Activated CD4-positive, alpha-beta T cell treated with anti-CD3 and anti-CD28 coated beads, Interleukin-2, amount 50 U/mL, for 16 hours (primary cell): ENCODE data around the gene A4GNT.
"Not testable (repeated sequence)": the region's sequence is repeated elsewhere in the genome, so short reads cannot be mapped to it uniquely, and the experiment has no call there.

Experiments
- DNase-seq: peaks from one replicate; pipeline ENCODE4 v3.0.0-alpha.2; 2020

The A4GNT gene

DNA sequence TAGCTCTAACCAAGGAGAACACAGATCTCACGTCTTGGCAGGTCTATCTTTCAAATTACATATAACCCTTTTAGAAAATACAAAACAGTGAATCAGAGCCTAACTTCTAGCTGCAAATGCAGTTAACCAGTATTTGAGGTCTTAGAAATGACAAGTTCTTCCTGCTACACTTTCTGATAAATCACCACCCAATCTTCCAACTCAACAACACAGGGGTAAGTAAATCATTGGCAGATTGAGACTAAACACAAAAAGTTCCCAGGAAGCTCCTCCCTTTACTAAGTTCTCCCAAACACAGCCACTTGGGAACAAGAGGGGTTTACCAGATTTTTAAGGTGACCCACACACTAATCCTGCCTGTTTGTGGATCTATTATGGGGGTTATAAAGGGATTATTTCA is at the start of gene A4GNT:
Gene A4GNT (minus strand): TSS at position 152 of the 400 bp plus-strand sequence. CDS start 1,134 bp downstream, outside the sequence.
- no peak for DNase-seq

DNA sequence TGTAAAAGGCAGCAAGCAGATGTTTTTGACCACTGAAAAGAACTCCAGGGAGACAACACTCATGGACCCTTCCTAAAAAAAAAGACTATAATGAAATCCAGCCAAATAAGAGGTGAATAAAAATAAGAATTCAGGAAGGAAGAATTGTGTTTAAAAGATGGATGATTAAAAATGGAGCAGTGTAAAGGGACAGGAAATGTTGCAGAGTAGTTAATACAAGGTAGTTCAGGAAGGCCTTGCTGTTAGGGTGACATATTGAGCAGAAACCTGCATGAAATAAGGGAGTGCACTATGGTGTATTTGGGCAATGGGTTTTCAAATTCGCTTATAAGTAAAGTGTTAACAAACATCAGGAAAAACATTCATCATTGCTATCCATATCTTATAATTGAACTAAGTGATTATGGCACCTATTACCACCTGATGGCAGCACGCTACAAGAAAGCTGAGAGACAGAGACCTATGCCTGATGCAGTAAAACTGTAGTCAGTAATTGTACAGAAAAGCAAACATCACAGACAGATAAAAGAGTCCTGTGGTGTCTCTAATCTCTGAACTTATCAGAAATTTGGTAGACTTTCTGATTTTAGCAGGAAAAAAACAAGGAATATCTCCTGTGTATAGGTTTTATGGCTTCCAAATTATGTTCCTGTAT is 48.3 kb upstream of the A4GNT start:
- DNase-seq, result peak; percentile 57

DNA sequence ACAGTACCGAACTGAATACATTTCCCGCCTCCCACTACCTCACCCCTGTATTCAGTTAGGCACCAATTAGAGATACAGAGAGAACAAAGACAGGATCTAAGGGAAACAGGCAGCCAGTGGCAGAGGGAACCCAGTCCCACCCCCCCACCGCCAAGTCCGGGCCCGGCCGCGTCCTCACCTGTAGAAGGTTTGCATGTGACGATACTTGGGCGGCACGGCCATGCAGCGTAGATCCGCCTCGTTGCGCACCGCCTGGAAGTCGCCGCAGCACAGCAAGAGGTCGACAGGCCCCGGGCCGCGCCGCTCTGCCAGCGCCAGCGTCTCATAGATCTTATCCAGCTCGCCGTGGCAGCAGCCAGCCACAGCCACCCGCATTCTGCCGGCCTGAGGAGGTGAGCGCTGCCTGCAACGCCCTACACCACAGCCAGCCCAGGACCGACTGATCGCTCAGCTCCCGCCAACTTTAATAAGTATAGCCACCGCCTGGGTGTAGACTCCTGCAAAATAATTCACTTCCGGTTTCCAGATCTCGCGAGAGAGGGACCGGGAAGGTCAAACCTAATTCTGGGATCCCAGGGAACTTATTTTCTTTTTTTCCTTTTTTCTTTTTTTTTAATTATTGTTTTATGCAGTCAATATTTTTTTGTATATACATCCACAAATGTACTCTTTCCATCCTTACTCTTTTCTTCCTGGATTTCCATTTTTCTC is 42.4 kb upstream of the A4GNT start, which contains the start of gene DBR1:
Gene DBR1 (minus strand): TSS at position 501 of the 711 bp plus-strand sequence. CDS start 126 bp downstream, at position 375.
- peak; percentile 87 for DNase-seq

DNA sequence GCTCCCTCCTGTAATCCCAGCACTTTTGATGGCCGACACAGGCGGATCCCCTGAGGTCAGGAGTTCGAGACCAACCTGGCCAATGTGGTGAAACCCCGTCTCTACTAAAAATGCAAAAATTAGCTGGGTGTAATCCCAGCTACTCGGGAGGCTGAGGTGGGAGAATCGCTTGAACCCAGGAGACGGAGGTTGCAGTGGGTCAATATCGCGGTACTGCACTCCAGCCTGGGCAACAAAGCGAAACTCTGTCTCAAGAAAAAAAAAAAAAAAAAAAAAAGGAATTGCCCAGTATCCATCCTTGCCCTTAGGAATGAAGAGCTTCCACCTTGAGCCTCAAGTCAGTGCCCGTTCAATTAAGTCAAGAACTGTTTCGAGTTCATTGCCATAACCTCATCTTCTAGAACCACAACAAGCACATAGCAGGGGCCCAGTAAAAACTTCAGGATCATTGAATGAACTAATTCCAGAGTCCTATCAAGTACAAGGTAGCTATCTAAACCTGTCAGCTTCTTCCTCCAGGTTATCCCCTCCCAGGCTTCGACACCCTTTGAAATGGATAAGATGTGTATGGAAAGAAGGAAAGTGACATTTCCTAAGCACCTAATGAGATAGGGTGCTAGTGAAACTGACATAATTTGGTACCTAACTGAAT is 41.7 kb upstream of the A4GNT start:
- no peak for DNase-seq

DNA sequence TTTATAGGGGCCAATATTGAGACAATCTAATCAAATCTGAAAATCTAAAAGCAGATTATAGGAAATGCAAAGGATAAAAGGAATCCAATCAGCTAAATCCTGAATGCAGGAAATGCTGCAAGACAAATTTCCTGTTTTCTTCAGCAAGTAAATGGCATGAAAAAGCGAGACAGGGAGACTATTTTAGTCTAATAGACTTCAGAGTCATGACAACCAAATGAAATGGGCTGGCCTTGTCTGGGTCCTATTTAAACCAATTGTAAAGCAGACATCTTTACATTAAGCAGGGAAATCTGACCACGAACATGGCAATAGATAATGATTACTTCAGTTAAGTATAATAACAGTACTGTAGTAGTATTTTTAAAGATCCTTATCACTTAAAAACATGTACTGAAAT is 40.4 kb upstream of the A4GNT start:
- DNase-seq, result no peak

DNA sequence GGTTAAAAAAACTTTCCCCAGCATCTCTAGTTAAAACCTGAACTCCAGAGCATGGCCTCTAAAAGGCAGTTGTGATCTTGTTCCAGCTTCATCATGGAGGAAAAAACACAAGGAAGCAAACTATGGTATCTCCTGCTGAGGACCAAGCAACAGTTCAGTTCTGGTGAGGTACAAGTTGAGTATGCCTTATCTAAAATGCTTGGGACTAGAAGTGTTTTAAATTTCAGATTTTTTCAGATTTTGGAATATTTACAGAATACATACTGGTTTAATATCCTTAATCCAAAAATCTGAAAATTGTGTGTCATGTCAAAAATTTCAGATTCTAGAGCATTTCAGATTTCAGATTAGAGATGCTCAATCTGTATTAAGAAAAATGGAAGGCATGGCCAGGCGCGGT is 32.9 kb upstream of the A4GNT start:
- DNase-seq, result no peak

DNA sequence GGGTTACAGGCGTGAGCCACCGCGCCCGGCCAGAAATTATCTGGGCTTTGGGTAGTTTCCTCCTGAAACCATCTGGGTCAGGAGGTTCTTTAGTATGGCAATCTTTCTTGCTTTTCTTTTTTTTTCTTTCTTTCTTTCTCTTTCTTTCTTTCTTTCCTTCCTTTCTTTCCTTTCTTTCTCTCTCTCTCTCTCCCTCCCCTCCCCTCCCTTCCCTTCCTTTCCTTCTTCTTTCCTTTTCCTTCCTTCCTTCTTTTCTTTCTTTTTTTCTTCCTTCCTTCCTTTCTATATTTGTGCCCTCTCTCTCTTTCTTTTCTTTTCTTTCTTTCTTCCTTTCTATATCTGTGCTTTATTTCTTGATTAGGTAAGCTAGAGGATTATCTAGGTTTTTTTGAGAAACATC is 25.6 kb upstream of the A4GNT start:
- no peak for DNase-seq

DNA sequence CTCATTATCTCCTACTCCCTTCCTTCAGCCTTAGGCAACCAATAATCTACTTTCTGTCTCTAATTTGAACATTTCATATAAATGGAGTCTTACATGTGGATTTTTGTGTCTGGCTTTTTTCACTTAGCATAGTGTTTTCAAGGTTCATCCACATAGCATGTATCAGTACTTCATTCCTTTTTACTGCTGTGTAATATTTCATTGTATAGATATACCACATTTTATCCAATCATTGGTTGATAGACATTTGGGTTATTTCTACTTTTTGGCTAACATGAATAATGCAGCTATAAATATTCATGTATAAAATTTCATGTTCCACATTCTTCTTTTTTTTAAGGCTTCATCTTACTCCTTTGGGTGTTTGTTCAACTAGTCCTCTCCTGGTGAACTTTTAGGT is 22.3 kb upstream of the A4GNT start:
- no peak for DNase-seq

DNA sequence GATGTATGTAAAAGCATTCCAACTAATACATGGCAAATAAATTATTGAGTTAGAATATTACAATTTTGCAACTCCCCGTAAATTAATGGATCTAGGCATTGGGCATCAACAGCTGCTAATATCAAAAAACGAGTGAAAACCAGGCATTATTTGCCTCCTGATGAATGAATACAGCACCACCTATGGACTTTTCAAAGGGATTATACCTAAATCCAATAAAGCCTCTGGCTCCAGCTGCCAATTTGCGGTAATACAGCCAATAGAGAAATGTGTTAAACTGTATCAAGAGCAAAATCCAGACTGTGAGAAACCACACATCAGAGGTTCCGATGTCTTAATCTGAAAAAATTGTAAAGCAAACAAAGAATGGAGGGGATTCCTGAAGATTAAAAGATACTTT is 16.3 kb upstream of the A4GNT start:
- no peak for DNase-seq

DNA sequence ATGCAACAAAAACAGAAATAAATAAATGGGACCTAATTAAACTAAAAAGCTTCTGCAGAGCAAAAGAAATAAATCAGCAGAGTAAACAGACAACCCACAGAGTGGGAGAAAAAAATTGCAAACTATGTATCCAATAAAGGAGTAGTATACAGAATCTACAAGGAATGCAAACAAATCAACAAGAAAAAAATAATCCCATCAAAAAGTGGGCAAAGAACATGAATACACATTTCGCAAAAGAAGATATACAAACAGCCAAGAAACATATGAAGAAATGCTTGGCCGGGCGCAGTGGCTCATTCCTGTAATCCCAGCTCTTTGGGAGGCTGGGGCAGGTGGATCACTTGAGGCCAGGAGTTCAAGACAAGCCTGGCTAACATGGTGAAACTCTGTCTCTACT is 10.0 kb upstream of the A4GNT start:
- DNase-seq, result not testable (repeated sequence)

DNA sequence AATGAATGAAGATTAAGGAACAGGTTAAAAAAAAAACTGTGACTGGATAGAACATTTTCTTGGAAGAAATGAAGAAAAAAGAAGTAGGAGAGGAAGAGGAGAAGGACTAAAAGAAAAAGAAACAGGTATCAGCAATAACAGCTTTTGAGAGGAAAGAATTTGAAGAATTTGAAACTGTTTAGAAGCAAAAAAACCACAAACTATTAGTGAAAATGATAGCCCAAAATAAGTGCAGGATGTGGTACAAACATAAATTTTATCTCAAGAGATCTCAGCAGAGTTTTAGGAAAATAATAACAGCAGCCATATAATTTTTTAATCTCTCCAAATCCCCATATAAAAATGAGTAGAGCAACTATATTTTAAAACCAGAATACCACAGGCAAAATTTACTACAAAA is 8.8 kb upstream of the A4GNT start:
- DNase-seq, result no peak

DNA sequence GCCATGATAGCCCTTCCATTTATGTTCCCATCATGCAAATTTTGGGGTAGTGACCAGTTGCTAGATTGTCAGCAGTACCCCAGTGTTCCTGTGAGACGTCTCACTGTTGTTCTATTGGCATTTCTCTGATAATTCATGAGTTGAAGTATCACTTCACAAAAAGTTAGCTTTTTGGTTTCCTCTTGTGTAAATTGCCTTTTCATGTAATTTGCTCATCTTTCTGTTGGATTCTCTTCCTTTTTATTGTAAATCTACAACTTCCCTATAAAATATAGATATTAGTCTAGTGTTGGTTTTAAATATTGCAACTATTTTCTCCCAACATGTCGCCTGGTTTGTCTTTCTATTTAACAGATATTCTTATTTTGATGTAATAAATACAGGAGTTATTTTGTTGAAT is 7.5 kb upstream of the A4GNT start:
- no peak for DNase-seq

DNA sequence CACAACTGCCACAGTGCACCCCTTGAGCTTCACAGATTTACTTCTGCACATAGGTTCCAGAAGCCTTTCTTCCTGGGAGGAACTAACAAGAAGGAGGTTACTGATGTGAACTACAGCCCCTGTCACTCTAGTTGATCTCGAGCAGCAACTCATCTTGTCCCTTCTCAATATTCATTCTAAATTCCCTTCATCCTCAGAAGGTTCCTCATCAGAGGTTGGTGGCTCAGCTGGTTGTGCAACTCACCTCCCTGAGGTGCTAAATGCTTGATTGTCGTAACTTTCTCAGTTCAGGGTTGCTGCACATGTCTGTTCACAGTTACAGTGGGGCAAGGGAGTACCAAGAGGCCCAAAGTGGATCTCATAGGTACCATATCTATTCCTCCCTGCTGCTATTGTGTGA is 5.7 kb upstream of the A4GNT start:
- DNase-seq, result no peak

DNA sequence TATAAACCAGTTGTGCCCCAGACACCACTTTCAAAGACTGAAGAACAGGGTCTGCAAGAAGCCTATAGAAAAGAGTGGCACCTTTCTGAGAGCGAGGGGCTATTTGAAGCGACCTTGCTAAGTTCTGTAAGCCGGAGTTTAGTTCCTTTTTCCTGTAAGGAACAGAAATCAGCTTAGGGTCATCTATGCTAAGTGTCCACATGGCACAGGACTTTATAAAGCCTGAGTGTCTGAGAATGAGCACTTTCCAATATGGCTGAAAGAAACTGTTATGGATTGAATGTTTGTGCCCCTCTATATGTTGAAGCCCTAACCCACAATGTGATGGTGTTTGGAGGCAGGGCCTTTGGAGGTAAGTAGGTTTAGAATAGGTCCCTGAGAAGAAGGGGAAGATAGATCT is 4.0 kb upstream of the A4GNT start:
- no peak for DNase-seq

DNA sequence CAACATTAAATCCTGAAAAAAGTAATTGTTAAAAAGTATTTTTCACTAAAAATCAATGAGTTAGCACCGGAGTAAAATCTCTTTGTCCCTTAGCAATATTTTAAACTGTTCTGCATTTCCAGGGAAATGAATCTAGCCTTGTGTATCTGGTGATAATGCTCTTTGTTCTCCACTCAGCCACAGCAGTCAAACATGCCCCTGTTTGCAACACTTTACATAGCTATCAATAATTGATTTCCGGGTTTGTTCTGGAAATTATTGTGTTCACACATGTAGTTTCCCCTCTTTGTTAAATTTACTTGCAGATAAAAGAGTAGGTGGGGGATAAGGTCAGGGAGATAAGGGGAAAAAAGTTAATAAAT is 3.6 kb upstream of the A4GNT start:
- DNase-seq, result no peak

DNA sequence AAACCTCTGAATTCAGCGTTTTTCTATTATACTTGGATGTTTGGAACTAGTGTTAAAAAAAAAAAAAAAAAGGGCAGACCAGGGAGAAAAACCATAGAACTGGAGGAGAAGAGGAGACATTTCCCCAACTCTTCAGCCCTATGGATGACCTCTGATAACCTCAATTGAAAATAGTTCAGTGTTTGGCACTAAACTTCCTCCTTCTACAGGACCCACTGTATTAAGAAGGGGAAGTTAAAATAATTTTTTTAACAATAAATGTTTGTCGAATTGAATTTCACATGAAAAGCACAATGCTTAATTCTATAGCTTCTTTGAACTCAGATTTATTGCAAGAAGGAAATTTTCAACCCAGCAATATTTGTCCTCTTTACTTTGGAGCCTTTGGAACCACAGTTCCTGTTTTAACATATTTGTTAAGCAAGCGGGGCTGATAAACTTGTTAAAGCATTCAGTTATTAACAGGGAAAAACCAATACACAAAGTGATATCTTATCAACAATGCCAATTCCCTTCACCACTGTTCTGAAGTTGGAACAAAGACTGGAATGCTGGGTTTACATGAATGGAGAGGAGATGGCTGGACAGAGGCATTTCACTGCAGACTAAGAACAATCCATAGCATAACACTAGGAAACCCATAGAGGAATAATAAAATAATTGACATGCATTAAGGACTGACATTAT is 3.1 kb upstream of the A4GNT start:
- DNase-seq, result no peak

DNA sequence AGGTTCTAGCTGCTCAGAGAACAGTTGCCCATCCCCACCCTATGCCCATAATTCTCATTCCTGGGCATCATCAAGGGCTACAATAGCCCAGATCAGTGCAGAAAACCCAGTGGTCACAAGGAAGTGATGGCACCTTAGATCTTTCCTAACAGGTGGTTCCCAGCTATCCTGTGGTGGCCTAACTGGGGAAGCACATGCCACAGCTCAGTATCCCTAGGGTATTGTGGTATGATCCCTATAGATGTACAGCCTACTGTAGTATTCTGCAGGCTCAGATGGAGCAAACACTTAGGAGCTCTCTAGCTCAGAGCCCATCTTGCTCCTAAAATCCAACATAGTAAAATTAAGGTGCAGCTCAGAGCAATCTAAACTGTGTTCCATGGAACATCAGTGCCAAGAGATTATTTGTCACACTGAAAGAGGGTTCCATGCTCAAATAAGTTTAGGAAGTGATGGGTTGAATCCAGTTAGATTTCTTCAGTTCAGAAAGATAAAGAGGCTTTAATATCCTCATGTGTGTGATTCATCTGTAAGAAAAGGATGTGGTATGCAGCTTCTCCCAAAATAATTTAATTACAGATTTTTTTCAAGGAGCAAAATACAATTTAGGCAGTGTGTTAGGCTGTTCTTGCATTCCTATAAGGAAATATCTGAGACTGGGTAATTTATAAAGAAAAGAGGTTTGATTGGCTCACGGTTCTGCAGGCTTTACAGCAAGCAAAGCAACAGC is 4.4 kb downstream of the A4GNT start:
- no peak for DNase-seq

DNA sequence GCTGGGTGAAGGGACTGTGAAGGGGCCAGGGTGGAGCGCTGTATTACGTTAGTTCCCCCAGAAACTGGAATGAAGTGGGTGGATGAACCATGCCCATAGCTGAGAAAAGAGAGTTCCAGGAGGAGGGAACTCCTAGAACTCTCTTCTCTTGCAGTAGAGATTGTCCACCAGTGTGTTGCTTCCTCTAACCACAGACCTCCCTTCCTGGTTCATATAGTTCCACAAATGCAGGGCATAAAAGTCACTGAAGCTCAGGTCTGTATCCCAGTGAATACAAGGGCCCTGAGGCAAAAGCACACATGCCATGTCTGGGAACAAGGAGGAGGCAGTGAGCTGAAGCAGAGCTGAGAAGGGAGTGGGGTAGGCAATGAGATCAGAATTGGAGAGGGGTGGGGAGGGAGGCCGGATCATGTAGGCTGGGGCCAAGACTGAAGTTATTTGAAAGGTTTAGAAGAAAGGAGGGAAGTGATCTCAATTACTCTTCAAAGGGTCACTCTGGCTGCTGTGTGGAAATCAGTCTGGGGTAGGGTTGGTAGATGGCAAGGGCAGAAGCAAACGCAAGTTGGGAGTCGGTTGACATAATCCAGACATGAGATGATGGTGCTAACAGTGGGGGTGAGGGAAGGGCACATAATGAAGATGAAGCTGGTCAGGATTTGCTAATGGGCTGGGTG is 6.5 kb downstream of the A4GNT start:
- no peak for DNase-seq

DNA sequence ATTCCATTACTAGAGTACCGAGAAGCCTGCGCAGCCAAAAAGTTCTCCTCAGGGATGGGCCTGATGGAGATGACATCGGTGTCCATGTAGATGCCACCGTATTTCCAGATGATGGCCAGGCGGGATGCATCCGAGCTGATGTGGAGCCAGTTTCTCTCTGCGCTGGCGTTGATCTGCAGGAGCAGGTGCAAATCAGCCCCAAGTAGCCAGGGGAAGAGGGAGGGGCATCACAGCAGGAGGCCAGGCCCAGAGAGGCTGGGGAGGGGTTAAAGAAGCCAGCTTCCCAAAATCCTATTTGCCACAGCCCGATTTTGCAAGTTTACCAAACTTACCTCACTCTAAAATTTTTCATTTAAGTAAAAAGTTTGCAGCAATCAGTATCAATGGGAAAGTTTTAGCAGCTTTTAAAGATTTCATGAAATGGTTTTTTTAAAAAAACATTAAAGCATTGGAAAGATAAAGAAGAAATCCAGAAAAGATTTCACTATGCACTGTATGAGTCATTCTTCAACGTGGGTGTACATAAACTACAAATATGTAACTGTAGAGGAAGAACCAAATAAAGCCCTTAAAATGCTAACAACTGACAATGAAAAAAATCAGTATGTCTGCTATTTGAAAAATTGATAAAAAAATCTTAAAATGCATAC is 7.4 kb downstream of the A4GNT start:
- DNase-seq, result no peak

DNA sequence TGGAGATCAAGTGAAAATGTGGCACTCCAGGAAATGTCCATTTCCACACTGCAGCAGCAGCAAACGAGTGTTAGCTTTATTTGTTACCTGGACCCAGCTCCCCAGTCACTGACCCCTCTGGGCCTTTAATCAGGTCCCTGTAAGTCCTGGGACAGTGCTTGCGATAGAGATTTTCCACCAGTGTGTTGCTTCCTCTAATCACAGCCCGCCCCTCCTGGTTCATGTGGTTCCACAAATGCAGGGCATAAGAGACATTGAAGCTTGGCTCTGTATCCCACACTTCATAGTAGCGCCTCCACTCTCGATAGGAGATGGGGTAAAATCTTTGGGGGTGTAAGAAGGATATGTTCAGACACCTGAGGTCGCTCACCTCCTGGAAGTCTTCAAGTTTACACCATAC is 8.0 kb downstream of the A4GNT start:
- DNase-seq, result no peak

DNA sequence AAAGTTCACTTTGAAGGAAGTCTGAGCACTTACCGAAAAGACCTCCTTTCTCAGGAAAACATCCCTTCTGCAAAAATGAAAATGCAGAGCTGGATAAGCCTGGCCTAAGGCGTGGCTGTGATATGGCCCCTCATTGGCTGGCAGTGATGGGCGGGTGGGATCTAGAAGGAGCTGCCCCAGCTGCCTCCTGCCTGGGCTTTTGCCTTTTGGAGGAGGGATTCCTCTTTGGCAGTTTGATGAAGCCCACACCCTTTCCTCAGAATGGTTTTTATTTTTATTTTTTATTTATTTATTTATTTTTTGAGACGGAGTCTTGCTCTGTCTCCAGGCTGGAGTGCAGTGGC is 12.8 kb downstream of the A4GNT start:
- no peak for DNase-seq
